Measurements from ENCODE around the gene NTSR2.

GRCh38 chr2:11710632-11711353 lies 40.8 kb upstream of the NTSR2 start:
- TF ChIP-seq POLR2AphosphoS5 (IDR thresholded peaks at IDR 0.05) = no peak
- no peak for TF ChIP-seq CTCF (IDR thresholded peaks at IDR 0.05)
